ENCODE data around the gene ARL5C. TPM values are rescaled to one million over a fixed set of nuclear protein-coding genes. Genes with fewer than 3 reads are reported as not detected.

ARL5C gene
- polyA plus RNA-seq, 1 donor from 2014 or later: not detected

DNA sequence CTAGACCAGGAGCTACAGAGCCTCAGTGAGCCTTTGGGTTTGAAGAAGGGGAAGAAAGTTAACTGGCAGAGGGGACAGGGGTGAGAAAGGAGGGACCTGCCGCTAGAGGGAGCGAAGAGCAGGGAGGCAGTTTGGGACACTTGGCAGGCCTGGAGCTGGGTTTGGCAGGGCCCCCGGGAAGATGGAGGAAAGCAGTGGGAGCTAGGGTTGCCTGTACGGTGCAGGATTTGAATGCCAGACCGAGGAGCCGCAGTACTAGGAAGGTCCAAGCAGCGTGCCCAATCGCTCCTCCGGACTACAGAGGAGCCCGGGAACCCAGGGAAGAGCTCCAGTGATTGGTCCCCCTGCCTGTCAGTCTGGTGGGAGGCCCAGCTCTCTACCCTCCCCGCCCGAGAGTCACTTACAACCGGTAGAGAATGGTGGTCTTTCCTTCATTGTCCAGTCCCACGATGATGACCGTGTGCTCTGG lies 1.3 kb downstream of the ARL5C start:
- no peaks in the 10 kb centered on the region for H3K9me2 ChIP-seq (ENCODE audit: insufficient read depth, low read length)
- H4K20me1 ChIP-seq (ENCODE audit: insufficient read depth): no peaks in the 10 kb centered on the region
- TF ChIP-seq EZH2 (IDR thresholded peaks at IDR 0.05; ENCODE audit: borderline replicate concordance, insufficient read depth, low read length, poor library complexity, severe bottlenecking): no peak
- TF ChIP-seq, protein P1, sequence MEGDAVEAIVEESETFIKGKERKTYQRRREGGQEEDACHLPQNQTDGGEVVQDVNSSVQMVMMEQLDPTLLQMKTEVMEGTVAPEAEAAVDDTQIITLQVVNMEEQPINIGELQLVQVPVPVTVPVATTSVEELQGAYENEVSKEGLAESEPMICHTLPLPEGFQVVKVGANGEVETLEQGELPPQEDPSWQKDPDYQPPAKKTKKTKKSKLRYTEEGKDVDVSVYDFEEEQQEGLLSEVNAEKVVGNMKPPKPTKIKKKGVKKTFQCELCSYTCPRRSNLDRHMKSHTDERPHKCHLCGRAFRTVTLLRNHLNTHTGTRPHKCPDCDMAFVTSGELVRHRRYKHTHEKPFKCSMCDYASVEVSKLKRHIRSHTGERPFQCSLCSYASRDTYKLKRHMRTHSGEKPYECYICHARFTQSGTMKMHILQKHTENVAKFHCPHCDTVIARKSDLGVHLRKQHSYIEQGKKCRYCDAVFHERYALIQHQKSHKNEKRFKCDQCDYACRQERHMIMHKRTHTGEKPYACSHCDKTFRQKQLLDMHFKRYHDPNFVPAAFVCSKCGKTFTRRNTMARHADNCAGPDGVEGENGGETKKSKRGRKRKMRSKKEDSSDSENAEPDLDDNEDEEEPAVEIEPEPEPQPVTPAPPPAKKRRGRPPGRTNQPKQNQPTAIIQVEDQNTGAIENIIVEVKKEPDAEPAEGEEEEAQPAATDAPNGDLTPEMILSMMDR (IDR thresholded peaks at IDR 0.05; ENCODE audit: poor library complexity, severe bottlenecking): peak; percentile 55
- no peak overlapping the region for H2AFZ ChIP-seq (ENCODE audit: low read depth, low read length)
- H3K9me3 ChIP-seq (ENCODE audit: low read length): no peaks in the 10 kb centered on the region
- H3K27ac ChIP-seq (ENCODE audit: low read length): no peak overlapping the region
- H3K9ac ChIP-seq (ENCODE audit: low read length): peak overlapping the region; percentile 27
- H3K79me2 ChIP-seq (replicated peaks; ENCODE audit: insufficient read depth, low read length): no peaks in the 10 kb centered on the region
- H3K4me2 ChIP-seq (ENCODE audit: low read length): no peak overlapping the region
- peaks cover 39% of the 10 kb centered on the region for H3K27me3 ChIP-seq (ENCODE audit: insufficient read depth, low read depth, low read length)
- peak overlapping the region; percentile 59 for H3K4me3 ChIP-seq (ENCODE audit: low read length)
- no peaks in the 10 kb centered on the region for H3K36me3 ChIP-seq (ENCODE audit: insufficient read depth, low read length)
- no peaks in the 10 kb centered on the region for H3F3A ChIP-seq (ENCODE audit: insufficient read depth, low read length, poor library complexity, severe bottlenecking)

- no peaks in the 10 kb centered on the region for H3K79me2 ChIP-seq (replicated peaks; ENCODE audit: insufficient read depth, low read length)
- H3K27me3 ChIP-seq (ENCODE audit: insufficient read depth, low read depth, low read length): peaks cover 31% of the 10 kb centered on the region
- no peaks in the 10 kb centered on the region for H4K20me1 ChIP-seq (ENCODE audit: insufficient read depth)
- H3K36me3 ChIP-seq (ENCODE audit: insufficient read depth, low read length): no peaks in the 10 kb centered on the region
- no peak overlapping the region for H3K4me3 ChIP-seq (ENCODE audit: low read length)
- H3K9me2 ChIP-seq (ENCODE audit: insufficient read depth, low read length): no peaks in the 10 kb centered on the region
- H3K27ac ChIP-seq (ENCODE audit: low read length): no peak overlapping the region
- no peak overlapping the region for H3K4me2 ChIP-seq (ENCODE audit: low read length)
- no peaks in the 10 kb centered on the region for H3F3A ChIP-seq (ENCODE audit: insufficient read depth, low read length, poor library complexity, severe bottlenecking)
- H2AFZ ChIP-seq (ENCODE audit: low read depth, low read length): no peak overlapping the region
- H3K9ac ChIP-seq (ENCODE audit: low read length): no peak overlapping the region
- TF ChIP-seq EZH2 (IDR thresholded peaks at IDR 0.05; ENCODE audit: borderline replicate concordance, insufficient read depth, low read length, poor library complexity, severe bottlenecking) (no peak), SMC3 (conservative IDR thresholded peaks at IDR 0.05; ENCODE audit: poor library complexity) (no peak), REST (IDR thresholded peaks at IDR 0.05; ENCODE audit: borderline replicate concordance) (no peak), POLR2AphosphoS5 (IDR thresholded peaks at IDR 0.05) (no peak), RAD21 (conservative IDR thresholded peaks at IDR 0.05) (no peak), TAF1 (IDR thresholded peaks at IDR 0.05; ENCODE audit: low read depth) (no peak), MXI1 (conservative IDR thresholded peaks at IDR 0.05; ENCODE audit: poor library complexity, severe bottlenecking) (no peak), EP300 (conservative IDR thresholded peaks at IDR 0.05; ENCODE audit: poor library complexity, severe bottlenecking) (no peak)
- TF ChIP-seq, protein P1 (IDR thresholded peaks at IDR 0.05; ENCODE audit: poor library complexity, severe bottlenecking): no peak
- no peaks in the 10 kb centered on the region for H3K9me3 ChIP-seq (ENCODE audit: low read length)
Measured at GRCh38 chr17:39161962-39162361, 4.0 kb downstream of the ARL5C start.
